BJ (cell line): Measurements from ENCODE around the gene PRDM11. TPM values are rescaled to one million over a fixed set of nuclear protein-coding genes. Genes with fewer than 3 reads are reported as not detected.

Experiments
- CTCF ChIA-PET: fragments of 350-600 bp; formaldehyde crosslinking; extraction: SDS; loops from one replicate; lab custom pipeline; 2021; ENCODE audit warnings: antibody characterized with exemption, inconsistent platforms; lab: Yijun Ruan, JAX
- POLR2A ChIA-PET: fragments of 300-600 bp; sonication (Branson Sonifier 250); formaldehyde crosslinking; extraction: SDS; loops from one replicate; lab custom pipeline; 2021; ENCODE audit warnings: antibody characterized with exemption; lab: Charles Lee
- DNase-seq: peaks from one replicate; pipeline ENCODE4 v3.0.0-alpha.2; 2011; ENCODE audit warnings: low read depth
- H3K27me3 ChIP-seq: 2 replicates; pipeline ENCODE4 v1.6.0; 2011; ENCODE audit warnings: low read length; ENCODE audit not compliant: control insufficient read depth, insufficient read depth
- H3K36me3 ChIP-seq: 2 replicates; pipeline ENCODE4 v1.5.1; 2011; ENCODE audit warnings: low read length; ENCODE audit not compliant: control insufficient read depth, insufficient read depth
- H3K4me3 ChIP-seq: 2 replicates; pipeline ENCODE4 v1.5.1; 2011; ENCODE audit warnings: low read depth, mild to moderate bottlenecking, control low read depth, low read length
- CTCF ChIP-seq: IDR thresholded peaks from 2 replicates; pipeline ENCODE4 v1.5.1; 2011; ENCODE audit warnings: low read depth, mild to moderate bottlenecking, control low read depth, inconsistent platforms, low read length, moderate library complexity; ENCODE audit not compliant: insufficient read depth
- polyA plus RNA-seq: library from polyadenylated mRNA; depleted of rRNA; stranded (reverse); fragments of >200 nt; gene quantifications from 2 replicates; pipeline ENCODE4 v1.2.3, GENCODE V29; 2011

PRDM11 gene
- polyA plus RNA-seq, 1 experiment, result 5.8 TPM

DNA sequence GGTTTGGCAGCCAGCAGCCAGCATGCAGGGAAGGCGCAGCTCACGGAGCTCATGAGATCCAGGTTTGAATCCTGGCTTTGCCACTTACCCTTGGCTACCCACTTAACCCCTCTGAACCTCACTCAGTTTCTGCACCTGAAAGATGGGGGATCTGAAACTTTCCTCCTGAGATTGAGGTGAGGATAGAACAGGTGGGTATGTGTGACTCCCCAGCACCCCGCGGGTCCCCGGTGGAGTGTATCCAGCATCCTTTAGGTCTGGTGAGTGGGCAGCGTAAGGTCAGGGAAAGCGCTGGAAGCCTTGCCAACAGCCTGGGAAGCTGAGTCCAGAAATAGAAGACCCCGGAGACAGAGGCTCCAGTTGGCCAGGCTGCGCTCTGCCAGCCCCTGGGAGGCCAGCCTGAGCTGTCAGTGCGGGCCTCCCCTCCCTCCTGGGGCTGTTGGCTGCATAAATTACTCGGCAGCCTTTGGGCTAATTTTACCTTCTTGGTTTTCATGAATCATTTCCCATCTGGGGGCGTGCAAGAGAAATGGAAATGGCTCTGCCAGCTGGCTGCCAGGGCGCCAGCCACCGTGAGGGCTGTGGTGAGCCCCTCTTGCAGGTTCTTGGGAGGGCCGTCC is 17.6 kb downstream of the PRDM11 start:
- DNase-seq, result no peak

GRCh38 chr11:45165386-45165785 is 18.9 kb downstream of the PRDM11 start:
- no peak for DNase-seq
- no peaks in the 10 kb centered on the region for H3K36me3 ChIP-seq
- H3K4me3 ChIP-seq, result no peak overlapping the region
- H3K27me3 ChIP-seq, result no peaks in the 10 kb centered on the region
- ChIA-PET CTCF (no interaction called here), POLR2A (no interaction called here)
- TF ChIP-seq CTCF, result no peak

More for the DNA sequence above, 17.6 kb downstream of the PRDM11 start:
- no peaks in the 10 kb centered on the region for H3K27me3 ChIP-seq
- no peak for TF ChIP-seq CTCF
- no peak overlapping the region for H3K4me3 ChIP-seq
- ChIA-PET CTCF (interaction anchor here (0.6 kb wide), 1 partner anchor 10 kb away, joined by 3 read pairs; no protein-coding TSS in a partner anchor), POLR2A (no interaction called here)
- no peaks in the 10 kb centered on the region for H3K36me3 ChIP-seq

GRCh38 chr11:45165806-45166603 is 19.6 kb downstream of the PRDM11 start:
- DNase-seq, result no peak
- no peak for TF ChIP-seq CTCF
- POLR2A ChIA-PET, result no interaction called here
- H3K27me3 ChIP-seq, result 0 out of 2 replicates have a peak, but pooled peaks cover 2% of the 10 kb centered on the region
- CTCF ChIA-PET, result no interaction called here
- H3K4me3 ChIP-seq, result no peak overlapping the region
- H3K36me3 ChIP-seq, result no peaks in the 10 kb centered on the region

- no peak for DNase-seq
- CTCF ChIA-PET, result no interaction called here
- POLR2A ChIA-PET, result no interaction called here
- no peak for TF ChIP-seq CTCF
- Histone ChIP-seq H3K27me3 (0 out of 2 replicates have a peak, but pooled peaks cover 2% of the 10 kb centered on the region), H3K36me3 (no peaks in the 10 kb centered on the region), H3K4me3 (no peak overlapping the region)
These were observed 20.1 kb downstream of the PRDM11 start for GRCh38 chr11:45166604-45166897.

DNA sequence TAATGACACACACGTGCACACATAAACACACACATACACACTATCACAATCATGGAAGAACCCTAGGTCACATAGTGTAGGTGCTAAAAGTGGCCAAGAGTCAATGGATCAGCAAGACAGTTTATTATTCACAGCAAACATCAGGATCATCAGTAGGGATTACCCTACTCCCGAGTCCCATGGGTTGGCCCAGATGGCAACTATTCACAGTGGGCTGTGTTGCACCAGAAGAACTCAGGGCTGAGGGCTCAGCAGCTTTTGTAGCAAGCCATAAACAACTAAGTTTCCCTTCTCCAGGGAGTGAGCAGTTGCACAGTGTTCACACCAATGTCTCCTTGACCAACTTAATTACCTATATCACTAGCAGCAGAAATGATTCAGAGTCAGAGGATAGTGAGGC is 20.8 kb downstream of the PRDM11 start:
- ChIA-PET CTCF (interaction anchor here (1.4 kb wide), 1 partner anchor 26 kb away, joined by 3 read pairs; no protein-coding TSS in a partner anchor), POLR2A (no interaction called here)
- Histone ChIP-seq H3K27me3 (0 out of 2 replicates have a peak, but pooled peaks cover 2% of the 10 kb centered on the region), H3K36me3 (no peaks in the 10 kb centered on the region), H3K4me3 (no peak overlapping the region)
- no peak for TF ChIP-seq CTCF
- no peak for DNase-seq
